ENCODE measurements around the gene HDAC5. TPM values are rescaled to one million over a fixed set of nuclear protein-coding genes. Genes with fewer than 3 reads are reported as not detected.

Gene HDAC5
- total and polyA plus RNA-seq, 2 donors from 2014 or later: 25.3 to 35.6 TPM

DNA sequence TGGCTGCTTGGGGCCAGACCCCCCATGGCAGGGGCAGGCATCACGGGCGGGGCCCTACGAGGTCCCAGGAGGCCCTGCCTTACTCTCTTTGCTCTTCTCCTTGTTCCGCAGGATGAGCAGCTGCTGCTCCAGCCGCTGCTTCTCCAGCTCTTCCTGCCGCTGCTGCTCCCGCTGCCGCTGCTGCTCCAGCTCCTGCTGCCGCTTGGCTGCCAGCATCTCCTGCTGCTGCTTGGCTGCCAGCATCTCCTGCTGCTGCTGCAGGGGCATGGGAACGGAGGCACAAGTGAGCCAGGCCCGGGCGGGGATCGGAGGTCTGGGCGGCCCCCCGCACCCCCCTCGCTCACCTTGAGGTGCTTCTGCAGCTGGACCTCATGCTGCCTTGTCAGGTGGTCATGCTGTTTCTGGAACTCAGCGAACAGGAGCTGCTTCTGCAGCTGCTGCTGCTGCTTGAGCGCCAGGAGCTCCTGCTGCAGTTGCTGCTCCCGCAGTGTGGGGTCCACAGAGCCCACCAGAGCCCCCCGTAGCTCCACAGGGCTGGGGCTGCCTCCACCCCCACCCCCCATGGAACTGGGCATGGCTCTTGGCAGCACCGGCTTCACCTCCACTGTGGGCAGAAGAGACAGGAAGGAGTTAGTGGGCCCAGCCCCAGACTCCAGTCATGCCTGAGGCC is 30.1 kb downstream of the HDAC5 start:
- Histone ChIP-seq H3K9ac (ENCODE audit: low read length in 3 of 3) (no peak overlapping the region), H3K27me3 (ENCODE audit: control insufficient read depth, insufficient read depth, low read length) (no peaks in the 10 kb centered on the region), H3K4me1 (ENCODE audit: control insufficient read depth in 2 of 3, insufficient read depth in 2 of 3, low read depth in 1 of 3, low read length in 3 of 3) (peaks cover 2 to 22% (median 13%) of the 10 kb centered on the region in 3 donors), H3K36me3 (ENCODE audit: control insufficient read depth in 2 of 3, insufficient read depth in 3 of 3, low read length in 3 of 3) (peaks cover 2 to 30% (median 19%) of the 10 kb centered on the region in 3 donors), H3K27ac (ENCODE audit: low read depth in 2 of 2, low read length in 2 of 2) (no peak overlapping the region), H3K4me3 (ENCODE audit: low read length in 3 of 3) (no peak overlapping the region), H3K9me3 (ENCODE audit: control insufficient read depth in 2 of 3, insufficient read depth in 1 of 3, low read length in 3 of 3) (no peaks in the 10 kb centered on the region)
- intact Hi-C loops (cut with DNase I): no loop called here
- no peak for FAIRE-seq
- TF ChIP-seq CTCF (IDR thresholded peaks at IDR 0.05; ENCODE audit: borderline replicate concordance, extremely low read depth, insufficient read depth): no peak
- no peak for DNase-seq

- Histone ChIP-seq H3K27ac (ENCODE audit: low read depth in 2 of 2, low read length in 2 of 2) (no peak overlapping the region), H3K4me3 (ENCODE audit: low read length in 3 of 3) (no peak overlapping the region), H3K4me1 (ENCODE audit: control insufficient read depth in 2 of 3, insufficient read depth in 2 of 3, low read depth in 1 of 3, low read length in 3 of 3) (peaks cover 2 to 11% (median 2%) of the 10 kb centered on the region in 3 donors), H3K9ac (ENCODE audit: low read length in 3 of 3) (no peak overlapping the region), H3K27me3 (ENCODE audit: control insufficient read depth, insufficient read depth, low read length) (no peaks in the 10 kb centered on the region), H3K9me3 (ENCODE audit: control insufficient read depth in 2 of 3, insufficient read depth in 1 of 3, low read length in 3 of 3) (no peaks in the 10 kb centered on the region), H3K36me3 (ENCODE audit: control insufficient read depth in 2 of 3, insufficient read depth in 3 of 3, low read length in 3 of 3) (peaks cover 2 to 32% (median 21%) of the 10 kb centered on the region in 3 donors)
- TF ChIP-seq CTCF (IDR thresholded peaks at IDR 0.05; ENCODE audit: borderline replicate concordance, extremely low read depth, insufficient read depth): no peak
- FAIRE-seq (no peak), DNase-seq (no peak)
- intact Hi-C loops (cut with DNase I): no loop called here
Observed at GRCh38 chr17:44092051-44092450, 31.4 kb downstream of the HDAC5 start.

- Histone ChIP-seq H3K27me3 (ENCODE audit: control insufficient read depth, insufficient read depth, low read length) (no peaks in the 10 kb centered on the region), H3K4me3 (ENCODE audit: low read length in 3 of 3) (no peak overlapping the region), H3K27ac (ENCODE audit: low read depth in 2 of 2, low read length in 2 of 2) (no peak overlapping the region), H3K9ac (ENCODE audit: low read length in 3 of 3) (no peak overlapping the region), H3K36me3 (ENCODE audit: control insufficient read depth in 2 of 3, insufficient read depth in 3 of 3, low read length in 3 of 3) (peaks cover 2 to 34% (median 21%) of the 10 kb centered on the region in 3 donors), H3K9me3 (ENCODE audit: control insufficient read depth in 2 of 3, insufficient read depth in 1 of 3, low read length in 3 of 3) (no peaks in the 10 kb centered on the region), H3K4me1 (ENCODE audit: control insufficient read depth in 2 of 3, insufficient read depth in 2 of 3, low read depth in 1 of 3, low read length in 3 of 3) (peaks cover 0 to 8% (median 2%) of the 10 kb centered on the region in 3 donors)
- no peak for TF ChIP-seq CTCF (IDR thresholded peaks at IDR 0.05; ENCODE audit: borderline replicate concordance, extremely low read depth, insufficient read depth)
- DNase-seq (no peak), FAIRE-seq (no peak)
- intact Hi-C loops (cut with DNase I): no loop called here
Observed at GRCh38 chr17:44091200-44091997, 32.0 kb downstream of the HDAC5 start.

Data from kidney (tissue), 14 donors.